ENCODE results near the gene SH3BGRL.

SH3BGRL gene

GRCh38 chrX:81201671-81202455, at the start of gene SH3BGRL, which contains the start of gene HMGN5:
Gene SH3BGRL (plus strand): TSS chrX:81202102. CDS start chrX:81202201, 99 bp downstream.
Gene HMGN5 (minus strand): TSS chrX:81201913. CDS start chrX:81121549, 80,364 bp downstream.
- DNase-seq (ENCODE audit: low spot score), result peak; percentile 71

GRCh38 chrX:81168391-81168790, 33.5 kb upstream of the SH3BGRL start:
- DNase-seq (ENCODE audit: low spot score), result no peak

DNA sequence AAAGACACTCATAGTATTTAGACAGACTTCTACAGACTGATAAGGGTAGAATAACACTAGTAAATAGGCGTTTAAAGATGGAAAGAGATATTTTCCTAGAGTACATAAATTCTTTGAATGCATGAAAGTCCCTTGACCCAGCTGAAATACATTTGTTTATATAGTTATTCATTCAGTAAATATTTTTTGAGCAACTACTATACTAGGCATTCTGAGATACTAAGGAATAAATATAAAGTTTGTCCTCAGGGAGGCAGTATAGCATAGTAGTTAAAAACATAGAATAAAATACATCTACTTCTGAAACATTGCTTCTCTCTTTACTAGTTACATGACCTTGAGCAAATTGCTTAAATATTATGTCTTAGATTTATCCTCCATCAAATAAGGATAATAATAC, 27.6 kb upstream of the SH3BGRL start:
- DNase-seq (ENCODE audit: low spot score), result no peak

GRCh38 chrX:81195259-81195658, 6.6 kb upstream of the SH3BGRL start:
- DNase-seq (ENCODE audit: low spot score), result no peak

DNA sequence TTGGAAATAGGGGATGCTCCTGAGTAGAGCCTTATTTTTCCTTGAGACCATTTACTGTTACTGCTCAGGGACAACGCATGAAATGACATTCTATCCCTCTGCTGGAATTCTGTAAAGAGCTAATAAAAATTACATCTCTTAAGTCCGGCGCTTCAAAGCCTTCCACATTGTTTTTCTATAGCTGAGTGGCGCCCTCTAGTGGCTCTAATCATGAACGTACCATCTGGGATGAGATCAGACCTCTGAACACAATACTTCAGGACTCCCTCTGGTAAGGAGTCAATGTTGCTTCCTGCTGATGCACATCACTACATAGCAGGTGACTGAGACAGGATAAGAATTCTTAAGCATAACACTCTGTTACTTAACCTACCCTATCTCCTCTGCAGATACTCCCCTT, 6.2 kb upstream of the SH3BGRL start:
- peak; percentile 53 for DNase-seq (ENCODE audit: low spot score)

GRCh38 chrX:81201071-81201470, 831 bp upstream of the SH3BGRL start:
- DNase-seq (ENCODE audit: low spot score), result no peak

DNA sequence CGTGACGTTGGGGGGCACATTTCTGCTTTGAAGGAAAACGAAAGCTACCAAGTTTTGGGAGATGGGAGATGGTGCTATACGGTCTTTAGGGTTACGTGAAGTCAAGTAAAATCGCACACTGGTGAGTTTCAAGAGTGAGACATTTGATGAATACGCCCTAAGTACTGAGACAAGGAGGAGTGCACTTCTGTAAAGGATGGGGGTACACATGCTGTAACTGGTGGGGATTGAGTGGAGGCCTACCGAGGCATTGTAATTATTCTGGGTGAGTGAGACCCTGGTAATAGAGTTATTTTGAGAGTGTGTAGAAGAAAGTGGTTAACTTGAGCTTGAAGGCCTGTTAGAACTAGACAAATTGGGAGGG, 536 bp downstream of the SH3BGRL start:
- DNase-seq (ENCODE audit: low spot score), result no peak

DNA sequence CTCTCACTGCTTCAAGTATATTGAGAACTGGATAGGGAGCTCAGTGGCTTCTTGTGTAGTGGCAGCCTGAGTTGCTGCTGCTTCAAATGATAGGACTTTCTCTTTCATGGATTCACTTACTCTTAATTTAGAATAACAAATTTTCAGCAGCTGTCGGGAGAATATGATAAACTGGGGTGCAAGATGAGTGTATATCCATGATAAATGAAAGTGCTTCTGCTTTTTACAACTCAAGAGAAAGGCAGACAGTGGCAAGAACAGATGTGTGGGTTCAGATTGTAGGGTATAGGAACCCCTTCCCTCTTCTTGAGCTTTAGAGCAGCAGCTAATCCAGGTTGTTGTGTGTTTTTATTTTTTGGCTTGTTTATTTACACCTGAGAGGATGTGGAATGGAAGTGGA, 1.0 kb downstream of the SH3BGRL start:
- no peak for DNase-seq (ENCODE audit: low spot score)

DNA sequence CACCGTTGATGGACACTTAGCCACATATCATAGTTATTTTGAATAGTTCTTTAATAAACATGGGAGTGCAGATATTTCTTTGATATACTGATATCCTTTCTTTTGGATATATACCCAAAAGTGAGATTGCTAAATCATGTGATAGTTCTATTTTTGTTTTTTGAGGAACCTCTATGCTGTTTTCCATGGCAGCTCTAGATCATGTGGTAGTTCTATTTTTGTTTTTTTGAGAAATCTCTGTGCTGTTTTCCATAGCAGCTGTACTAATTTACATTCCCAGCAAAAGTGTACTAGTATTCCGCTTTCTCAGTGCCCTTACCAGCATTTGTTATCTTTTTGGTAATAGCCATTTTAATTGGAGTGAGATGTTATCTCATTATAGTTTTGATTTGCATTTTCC, 3.6 kb downstream of the SH3BGRL start:
- no peak for DNase-seq (ENCODE audit: low spot score)

GRCh38 chrX:81206476-81206875, 4.6 kb downstream of the SH3BGRL start:
- no peak for DNase-seq (ENCODE audit: low spot score)

DNA sequence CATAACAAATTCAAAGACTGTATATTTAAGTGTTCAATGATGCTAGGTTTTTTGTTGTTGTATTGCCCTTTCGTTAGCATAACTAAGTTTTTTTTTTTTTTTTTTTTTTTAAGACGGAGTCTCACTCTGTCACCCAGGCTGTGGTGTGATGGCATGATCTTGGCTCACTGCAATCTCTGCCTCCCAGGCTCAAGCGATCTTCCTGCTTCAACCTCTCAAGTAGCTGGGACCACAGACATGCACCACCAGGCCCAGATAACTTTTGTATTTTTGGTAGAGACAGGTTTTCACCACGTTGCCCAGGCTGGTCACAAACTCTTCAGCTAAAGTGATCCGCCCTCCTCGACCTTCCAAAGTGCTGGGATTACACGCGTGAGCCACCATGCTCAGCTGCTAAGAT, 7.0 kb downstream of the SH3BGRL start:
- DNase-seq (ENCODE audit: low spot score), result no peak

- no peak for DNase-seq (ENCODE audit: low spot score)
Observed at GRCh38 chrX:81215685-81216084, 13.8 kb downstream of the SH3BGRL start.

GRCh38 chrX:81229229-81229628, 27.3 kb downstream of the SH3BGRL start:
- DNase-seq (ENCODE audit: low spot score), result no peak

DNA sequence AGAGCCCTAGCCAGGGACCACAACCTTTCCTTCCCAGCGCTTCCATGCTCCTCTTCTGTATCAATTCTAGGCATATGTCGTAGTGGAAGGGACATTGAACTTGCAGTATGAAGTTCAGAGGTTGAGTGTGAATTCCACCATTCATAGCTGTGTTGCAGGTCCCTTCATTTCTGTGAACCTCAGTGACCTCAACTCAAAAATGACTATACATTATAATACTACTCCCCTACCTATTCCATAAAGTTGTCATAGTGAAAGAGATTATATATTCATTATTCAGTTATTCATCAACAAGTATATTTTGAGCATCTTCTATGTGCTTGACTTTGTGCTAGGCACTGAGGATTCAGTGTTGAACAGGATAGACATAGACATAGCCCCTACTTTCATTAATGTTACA, 28.0 kb downstream of the SH3BGRL start:
- no peak for DNase-seq (ENCODE audit: low spot score)

GRCh38 chrX:81231476-81231875, 29.6 kb downstream of the SH3BGRL start:
- no peak for DNase-seq (ENCODE audit: low spot score)

DNA sequence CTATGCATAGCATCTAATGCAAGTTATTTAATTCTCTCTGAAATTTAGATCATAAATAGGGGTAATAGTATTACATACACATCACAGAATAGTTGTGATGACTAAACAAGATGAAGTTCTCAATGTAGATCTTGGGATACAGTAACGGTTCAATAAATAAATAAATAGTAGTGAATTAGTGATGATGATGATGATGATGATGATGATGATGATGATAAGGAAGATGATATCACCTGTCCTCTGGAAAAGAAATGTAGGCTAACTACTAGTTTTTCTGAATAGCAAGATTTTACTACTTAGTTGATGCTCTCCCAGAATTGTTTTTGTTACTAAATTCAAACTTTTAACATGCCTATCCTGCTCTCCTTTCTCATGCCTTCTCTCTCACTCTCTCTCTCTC, 30.3 kb downstream of the SH3BGRL start:
- DNase-seq (ENCODE audit: low spot score), result no peak

DNA sequence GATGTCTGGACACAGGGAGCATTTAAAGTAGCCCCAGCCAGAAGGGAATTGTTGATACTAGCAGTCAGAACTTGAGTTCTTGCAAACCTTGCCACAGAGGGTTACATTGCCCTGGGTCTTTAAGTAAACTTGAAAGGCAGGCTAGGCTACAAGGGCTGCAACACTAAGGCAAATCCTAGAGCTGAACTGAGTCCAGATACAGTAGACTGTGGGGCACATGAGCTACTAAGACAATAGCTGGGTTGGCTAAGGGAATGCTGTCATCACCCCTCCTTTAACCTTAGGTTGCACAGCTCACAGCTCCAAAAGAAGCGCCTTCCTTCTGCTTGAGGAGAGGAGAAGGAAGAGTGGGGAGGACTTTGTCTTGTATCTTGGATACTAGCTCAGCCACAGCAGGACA, 35.6 kb downstream of the SH3BGRL start:
- DNase-seq (ENCODE audit: low spot score), result no peak

DNA sequence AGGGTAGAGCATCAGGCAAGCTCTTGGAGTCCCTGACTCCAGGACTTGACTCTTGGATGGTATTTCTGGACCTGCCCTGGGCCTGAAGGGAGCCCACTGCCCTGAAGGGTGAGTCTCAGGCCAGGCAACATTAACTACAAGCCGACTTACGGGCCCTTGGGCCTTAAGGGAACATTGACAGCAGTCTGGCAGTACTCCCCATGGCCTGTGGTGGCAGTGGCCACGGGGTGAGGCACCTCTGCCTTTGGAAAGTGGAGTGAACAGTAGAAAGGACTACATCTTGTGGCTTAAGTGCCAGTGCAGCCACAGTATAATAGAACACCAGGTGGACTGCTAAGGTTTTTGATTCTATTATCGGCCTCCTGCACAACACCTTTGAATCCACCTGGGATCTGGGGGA, 36.3 kb downstream of the SH3BGRL start:
- no peak for DNase-seq (ENCODE audit: low spot score)

- no peak for DNase-seq (ENCODE audit: low spot score)
Observed at GRCh38 chrX:81240701-81241331, 38.9 kb downstream of the SH3BGRL start.

DNA sequence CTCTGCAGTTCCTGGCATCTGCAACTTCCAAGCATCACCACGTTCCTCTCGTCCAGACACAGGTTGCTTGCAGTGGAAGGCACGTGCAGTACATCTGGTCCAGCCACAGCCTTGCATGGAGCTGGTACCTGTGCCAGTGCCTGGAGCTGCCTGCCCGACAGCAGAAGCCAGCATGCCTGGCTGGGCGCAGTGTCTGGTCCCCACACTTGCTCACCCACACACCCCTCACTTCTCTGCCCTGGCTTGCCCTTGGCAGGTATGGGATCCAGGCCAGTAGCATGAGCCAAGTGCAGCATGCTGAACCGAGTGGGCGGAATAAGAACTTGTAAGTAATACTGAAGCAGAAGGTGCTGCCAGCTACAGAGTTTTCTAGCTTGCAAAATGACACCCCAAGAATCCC, 39.9 kb downstream of the SH3BGRL start:
- no peak for DNase-seq (ENCODE audit: low spot score)

DNA sequence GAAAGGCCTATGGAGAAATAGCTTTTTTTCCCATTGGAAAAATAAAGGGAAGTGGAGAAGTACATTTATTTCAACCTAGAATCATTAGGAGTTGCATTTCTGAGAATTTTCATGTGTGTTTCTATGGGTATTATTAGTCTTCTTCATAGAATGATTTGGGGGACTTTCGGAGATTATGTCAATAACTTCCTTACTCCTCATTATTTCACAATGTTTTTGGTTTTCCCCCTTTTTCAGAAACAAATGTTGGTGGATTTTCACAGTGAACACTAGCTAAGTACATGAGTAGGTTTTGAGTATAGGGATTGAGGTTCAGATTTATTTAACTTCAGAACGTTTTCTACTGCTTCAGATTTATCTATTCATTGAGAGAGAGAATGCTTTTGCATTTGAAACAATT, 54.0 kb downstream of the SH3BGRL start:
- DNase-seq (ENCODE audit: low spot score), result no peak

DNA sequence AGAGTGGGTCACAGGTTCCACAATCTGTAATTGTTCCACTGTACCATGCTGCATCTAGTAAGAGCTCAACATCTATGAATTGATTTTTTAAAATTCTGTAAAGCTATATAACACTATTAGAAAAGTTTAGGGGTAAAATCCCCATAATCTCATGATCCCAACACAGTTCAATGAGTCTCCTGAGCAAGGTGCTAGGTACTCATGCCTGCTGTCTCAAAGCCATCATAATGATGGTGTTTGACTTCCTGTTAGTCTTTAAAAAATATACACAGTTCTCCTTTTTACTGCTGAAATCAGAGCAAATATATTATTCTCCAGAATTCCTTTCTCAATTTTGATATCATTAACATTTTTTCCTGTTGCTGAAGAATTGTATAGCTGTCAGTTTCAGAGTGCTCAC, 55.9 kb downstream of the SH3BGRL start:
- no peak for DNase-seq (ENCODE audit: low spot score)

- no peak for DNase-seq (ENCODE audit: low spot score)
Observed at GRCh38 chrX:81259020-81259713, 57.3 kb downstream of the SH3BGRL start.

Measured in CD4-positive, alpha-beta T cell treated with Interleukin-6 at 100 ng/mL for 8 hours (primary cell).